H1 (cell line): ENCODE data around the gene NQO2. TPM values are rescaled to one million over a fixed set of nuclear protein-coding genes. Genes with fewer than 3 reads are reported as not detected.
A peak's percentile ranks its signal among the peaks of the same experiment; 100 is the strongest.

Experiments used
- ASH2L ChIP-seq: fragments of 200-600, 300-600 bp; sonication (generic); IDR thresholded peaks from one replicate; pipeline ENCODE4 v1.7.1; 2017; ENCODE audit warnings: low read length
- BACH1 ChIP-seq: IDR thresholded peaks from 2 replicates; pipeline ENCODE4 v1.6.1; 2012; ENCODE audit warnings: low read length, improper control_type of control experiment
- KDM1A ChIP-seq: fragments of 200-600, 300-600 bp; sonication (generic); IDR thresholded peaks from 2 replicates; pipeline ENCODE4 v1.7.1; 2016; ENCODE audit warnings: mild to moderate bottlenecking, low read length, borderline replicate concordance
- MAFK ChIP-seq: IDR thresholded peaks from 2 replicates; pipeline ENCODE4 v1.6.1; 2012; ENCODE audit warnings: low read depth, mild to moderate bottlenecking, improper control_type of control experiment, low read length
- RAD21 ChIP-seq, 2 experiments: IDR thresholded peaks in 1 of 2; conservative IDR thresholded peaks in 1 of 2; 2 replicates each; pipeline ENCODE4 v1.6.1; 2011; ENCODE audit warnings: low read depth in 2 of 2, low read length in 2 of 2, improper control_type of control experiment in 1 of 2, inconsistent platforms in 1 of 2, mild to moderate bottlenecking in 1 of 2, moderate library complexity in 1 of 2
- RNF2 ChIP-seq: fragments of 200-900, 300-1000 bp; sonication (generic); IDR thresholded peaks from 2 replicates; pipeline ENCODE4 v1.7.1; 2016; ENCODE audit warnings: borderline replicate concordance, low read depth, mild to moderate bottlenecking, antibody characterized with exemption, low read length; ENCODE audit not compliant: poor library complexity, severe bottlenecking; ENCODE audit errors: missing control alignments
- SIX5 ChIP-seq: IDR thresholded peaks from 2 replicates; pipeline ENCODE4 v1.6.1; 2011; ENCODE audit warnings: mild to moderate bottlenecking, low read depth, low read length
- TAF1 ChIP-seq: IDR thresholded peaks from 2 replicates; pipeline ENCODE4 v1.6.1; 2011; ENCODE audit warnings: mild to moderate bottlenecking, low read depth, low read length
- polyA plus RNA-seq, 7 experiments: library from polyadenylated mRNA; depleted of rRNA in 3 of 7; stranded (reverse) in 5 of 7; unstranded in 2 of 7; fragments of >200 nt in 5 of 7; fragments of 200-250 nt in 2 of 7; gene quantifications; 1 replicate in 5 of 7; 2 replicates in 1 of 7; 4 replicates in 1 of 7; pipeline versions ENCODE4 v1.2.1 to v1.2.3, GENCODE V29; 2011 to 2013; ENCODE audit warnings: missing spikeins in 2 of 7, mixed read lengths in 2 of 7
- total RNA-seq: library from RNA; stranded (reverse); fragmentation: NEBNext Ultra II Directional; extraction: Animal tissue kit (Norgen Biotek cat#: 25700); gene quantifications from 2 replicates; pipeline ENCODE4 v1.2.1, GENCODE V29; 2021
- TF ChIP-seq, protein P1 (sequence below): fragments of 300-600 bp; sonication (generic); IDR thresholded peaks from 2 replicates; pipeline ENCODE4 v1.7.1; 2012; ENCODE audit warnings: low read length, moderate library complexity, mild to moderate bottlenecking, inconsistent platforms; ENCODE audit not compliant: insufficient replicate concordance

The NQO2 gene
- total and polyA plus RNA-seq, 2 of the 8 experiments (the other 6 are each of a cell fraction or from before 2014, with no cell fraction given), result 135 to 168 TPM

DNA sequence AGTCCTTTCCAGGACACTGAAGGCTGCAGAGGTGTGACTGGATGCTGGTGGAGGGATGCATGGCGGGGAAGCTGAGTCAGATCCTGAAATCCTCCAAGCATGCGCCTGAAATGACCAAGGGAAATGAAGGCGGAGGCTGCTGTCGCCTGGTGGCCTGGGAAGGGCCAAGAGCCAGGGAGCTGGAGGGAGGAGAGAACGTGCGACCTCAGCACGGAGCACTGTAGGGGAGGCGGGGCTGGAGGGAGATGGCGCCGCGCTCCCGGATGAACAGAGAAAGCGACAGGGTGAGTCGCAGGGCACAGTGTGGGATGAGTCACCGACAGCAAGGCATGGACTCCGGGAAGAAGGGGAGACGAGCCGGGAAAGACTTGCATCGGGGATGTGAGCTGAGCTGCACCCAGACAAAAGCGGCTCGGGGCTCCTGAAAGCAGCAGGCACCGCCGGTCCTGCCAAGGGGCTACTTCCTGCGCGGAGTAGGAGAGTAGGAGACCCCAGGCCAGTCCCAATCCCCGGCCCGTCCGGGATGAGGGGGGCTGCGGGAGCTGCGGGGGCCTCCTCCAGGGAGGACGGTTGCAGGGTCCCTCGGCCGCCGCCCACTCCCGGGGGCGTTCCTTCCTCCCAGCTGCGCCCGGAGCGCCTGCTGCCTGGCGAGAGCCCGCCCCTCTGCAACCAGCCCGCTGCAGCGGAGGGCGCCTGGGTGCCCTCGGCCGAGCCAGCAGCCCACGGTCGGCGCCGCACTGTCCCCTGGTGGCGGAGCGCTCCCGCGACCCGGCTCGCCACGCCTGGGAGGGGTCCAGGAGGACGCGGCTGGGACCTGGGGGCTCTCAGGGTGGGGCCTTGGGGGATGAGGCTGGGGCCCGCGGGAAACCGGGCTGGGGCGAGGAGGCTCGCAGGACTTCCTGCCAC is 11.0 kb upstream of the NQO2 start (continued):
- TF ChIP-seq, protein P1, sequence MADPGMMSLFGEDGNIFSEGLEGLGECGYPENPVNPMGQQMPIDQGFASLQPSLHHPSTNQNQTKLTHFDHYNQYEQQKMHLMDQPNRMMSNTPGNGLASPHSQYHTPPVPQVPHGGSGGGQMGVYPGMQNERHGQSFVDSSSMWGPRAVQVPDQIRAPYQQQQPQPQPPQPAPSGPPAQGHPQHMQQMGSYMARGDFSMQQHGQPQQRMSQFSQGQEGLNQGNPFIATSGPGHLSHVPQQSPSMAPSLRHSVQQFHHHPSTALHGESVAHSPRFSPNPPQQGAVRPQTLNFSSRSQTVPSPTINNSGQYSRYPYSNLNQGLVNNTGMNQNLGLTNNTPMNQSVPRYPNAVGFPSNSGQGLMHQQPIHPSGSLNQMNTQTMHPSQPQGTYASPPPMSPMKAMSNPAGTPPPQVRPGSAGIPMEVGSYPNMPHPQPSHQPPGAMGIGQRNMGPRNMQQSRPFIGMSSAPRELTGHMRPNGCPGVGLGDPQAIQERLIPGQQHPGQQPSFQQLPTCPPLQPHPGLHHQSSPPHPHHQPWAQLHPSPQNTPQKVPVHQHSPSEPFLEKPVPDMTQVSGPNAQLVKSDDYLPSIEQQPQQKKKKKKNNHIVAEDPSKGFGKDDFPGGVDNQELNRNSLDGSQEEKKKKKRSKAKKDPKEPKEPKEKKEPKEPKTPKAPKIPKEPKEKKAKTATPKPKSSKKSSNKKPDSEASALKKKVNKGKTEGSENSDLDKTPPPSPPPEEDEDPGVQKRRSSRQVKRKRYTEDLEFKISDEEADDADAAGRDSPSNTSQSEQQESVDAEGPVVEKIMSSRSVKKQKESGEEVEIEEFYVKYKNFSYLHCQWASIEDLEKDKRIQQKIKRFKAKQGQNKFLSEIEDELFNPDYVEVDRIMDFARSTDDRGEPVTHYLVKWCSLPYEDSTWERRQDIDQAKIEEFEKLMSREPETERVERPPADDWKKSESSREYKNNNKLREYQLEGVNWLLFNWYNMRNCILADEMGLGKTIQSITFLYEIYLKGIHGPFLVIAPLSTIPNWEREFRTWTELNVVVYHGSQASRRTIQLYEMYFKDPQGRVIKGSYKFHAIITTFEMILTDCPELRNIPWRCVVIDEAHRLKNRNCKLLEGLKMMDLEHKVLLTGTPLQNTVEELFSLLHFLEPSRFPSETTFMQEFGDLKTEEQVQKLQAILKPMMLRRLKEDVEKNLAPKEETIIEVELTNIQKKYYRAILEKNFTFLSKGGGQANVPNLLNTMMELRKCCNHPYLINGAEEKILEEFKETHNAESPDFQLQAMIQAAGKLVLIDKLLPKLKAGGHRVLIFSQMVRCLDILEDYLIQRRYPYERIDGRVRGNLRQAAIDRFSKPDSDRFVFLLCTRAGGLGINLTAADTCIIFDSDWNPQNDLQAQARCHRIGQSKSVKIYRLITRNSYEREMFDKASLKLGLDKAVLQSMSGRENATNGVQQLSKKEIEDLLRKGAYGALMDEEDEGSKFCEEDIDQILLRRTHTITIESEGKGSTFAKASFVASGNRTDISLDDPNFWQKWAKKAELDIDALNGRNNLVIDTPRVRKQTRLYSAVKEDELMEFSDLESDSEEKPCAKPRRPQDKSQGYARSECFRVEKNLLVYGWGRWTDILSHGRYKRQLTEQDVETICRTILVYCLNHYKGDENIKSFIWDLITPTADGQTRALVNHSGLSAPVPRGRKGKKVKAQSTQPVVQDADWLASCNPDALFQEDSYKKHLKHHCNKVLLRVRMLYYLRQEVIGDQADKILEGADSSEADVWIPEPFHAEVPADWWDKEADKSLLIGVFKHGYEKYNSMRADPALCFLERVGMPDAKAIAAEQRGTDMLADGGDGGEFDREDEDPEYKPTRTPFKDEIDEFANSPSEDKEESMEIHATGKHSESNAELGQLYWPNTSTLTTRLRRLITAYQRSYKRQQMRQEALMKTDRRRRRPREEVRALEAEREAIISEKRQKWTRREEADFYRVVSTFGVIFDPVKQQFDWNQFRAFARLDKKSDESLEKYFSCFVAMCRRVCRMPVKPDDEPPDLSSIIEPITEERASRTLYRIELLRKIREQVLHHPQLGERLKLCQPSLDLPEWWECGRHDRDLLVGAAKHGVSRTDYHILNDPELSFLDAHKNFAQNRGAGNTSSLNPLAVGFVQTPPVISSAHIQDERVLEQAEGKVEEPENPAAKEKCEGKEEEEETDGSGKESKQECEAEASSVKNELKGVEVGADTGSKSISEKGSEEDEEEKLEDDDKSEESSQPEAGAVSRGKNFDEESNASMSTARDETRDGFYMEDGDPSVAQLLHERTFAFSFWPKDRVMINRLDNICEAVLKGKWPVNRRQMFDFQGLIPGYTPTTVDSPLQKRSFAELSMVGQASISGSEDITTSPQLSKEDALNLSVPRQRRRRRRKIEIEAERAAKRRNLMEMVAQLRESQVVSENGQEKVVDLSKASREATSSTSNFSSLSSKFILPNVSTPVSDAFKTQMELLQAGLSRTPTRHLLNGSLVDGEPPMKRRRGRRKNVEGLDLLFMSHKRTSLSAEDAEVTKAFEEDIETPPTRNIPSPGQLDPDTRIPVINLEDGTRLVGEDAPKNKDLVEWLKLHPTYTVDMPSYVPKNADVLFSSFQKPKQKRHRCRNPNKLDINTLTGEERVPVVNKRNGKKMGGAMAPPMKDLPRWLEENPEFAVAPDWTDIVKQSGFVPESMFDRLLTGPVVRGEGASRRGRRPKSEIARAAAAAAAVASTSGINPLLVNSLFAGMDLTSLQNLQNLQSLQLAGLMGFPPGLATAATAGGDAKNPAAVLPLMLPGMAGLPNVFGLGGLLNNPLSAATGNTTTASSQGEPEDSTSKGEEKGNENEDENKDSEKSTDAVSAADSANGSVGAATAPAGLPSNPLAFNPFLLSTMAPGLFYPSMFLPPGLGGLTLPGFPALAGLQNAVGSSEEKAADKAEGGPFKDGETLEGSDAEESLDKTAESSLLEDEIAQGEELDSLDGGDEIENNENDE, result no peak
- TF ChIP-seq RAD21 (IDR thresholded peaks at IDR 0.05 in 1 of 2, conservative IDR thresholded peaks at IDR 0.05 in 1 of 2; ENCODE audit: low read depth in 2 of 2, low read length in 2 of 2), result peak; percentile 65 to 85
- peak; percentile 74; the same call in 1 of the 2 replicates for TF ChIP-seq TAF1
- peak; percentile 9 for TF ChIP-seq ASH2L
- 0 out of 2 replicates have a peak, but pooled peaks have one; percentile 40 for TF ChIP-seq MAFK
- TF ChIP-seq SIX5, result no peak
- no peak for TF ChIP-seq KDM1A
- no peak for TF ChIP-seq RNF2
- peak; percentile 32; the same call in 1 of the 2 replicates for TF ChIP-seq BACH1
